Renal pelvis (tissue), 3 donors: Measurements from ENCODE around the gene MSTO1. TPM values are rescaled to one million over a fixed set of nuclear protein-coding genes. Genes with fewer than 3 reads are reported as not detected.

Experiments used
- polyA plus RNA-seq, 3 donors: library from polyadenylated mRNA; unstranded; fragments of 120-200 nt; gene quantifications; one replicate each; pipeline ENCODE4 v1.2.1, GENCODE V29; 2013; ENCODE audit not compliant: insufficient read length in 3 of 3

The MSTO1 gene
- polyA plus RNA-seq, 3 donors: 51.7 to 69.9 (median 69.1) TPM

Other genes starting within 250 kb of the MSTO1 start
- 10 to 100 TPM; 37.0 to 51.6 (median 47.1) TPM for gene ASH1L, start 47.4 kb upstream of the MSTO1 start, polyA plus RNA-seq
- gene YY1AP1, start 78.6 kb downstream of the MSTO1 start, polyA plus RNA-seq: 10 to 100 TPM; 71.9 to 77.5 (median 73.1) TPM
- 100 to 1,000 TPM; 109 to 139 (median 119) TPM for gene DAP3, start 78.9 kb downstream of the MSTO1 start, polyA plus RNA-seq
- 10 to 100 TPM; 40.4 to 70.5 (median 60.6) TPM for gene GON4L, start 247.0 kb downstream of the MSTO1 start, polyA plus RNA-seq
- gene SYT11, start 249.3 kb downstream of the MSTO1 start, polyA plus RNA-seq: 10 to 100 TPM; 17.4 to 20.3 (median 19.2) TPM